ENCODE data around the gene NEK8.

DNA sequence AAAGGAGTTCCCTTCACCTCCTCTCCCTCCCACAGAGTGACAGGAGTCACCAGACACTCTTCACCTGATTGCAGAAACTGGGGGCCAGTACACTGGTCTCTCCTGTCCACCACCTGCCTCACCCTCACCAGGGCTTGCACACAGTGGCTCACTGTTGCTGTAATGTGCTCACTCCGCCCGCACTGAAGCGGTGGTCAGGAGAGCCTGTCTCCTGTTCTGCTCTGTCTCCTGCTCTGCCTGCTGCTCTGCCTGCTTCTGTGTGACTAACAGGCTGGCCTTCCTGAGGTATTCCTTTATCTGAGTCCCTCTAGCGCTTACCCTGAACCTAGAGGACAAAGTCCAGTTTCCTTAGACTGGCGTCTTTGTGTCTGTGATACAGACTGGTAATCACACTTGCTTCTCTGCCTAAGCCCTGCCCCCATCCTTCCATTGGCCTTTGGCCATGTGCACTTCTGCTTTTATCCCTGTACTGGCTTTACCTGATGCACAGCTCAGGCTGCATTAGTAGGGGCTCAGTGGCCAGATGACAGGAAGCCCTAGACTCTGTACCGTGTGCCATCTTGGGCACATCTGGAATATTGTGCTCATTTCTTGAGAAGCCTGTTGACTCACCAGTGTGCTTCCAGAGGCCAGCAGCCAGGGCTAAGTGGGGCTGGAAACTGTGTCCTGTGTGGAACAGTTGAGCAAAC is 30.2 kb upstream of the NEK8 start:
- TF ChIP-seq CTCF (IDR thresholded peaks at IDR 0.05) (no peak), POLR2A (IDR thresholded peaks at IDR 0.05) (no peak), EP300 (IDR thresholded peaks at IDR 0.05) (no peak)
